ENCODE results near the gene C4orf33.
"Not testable (repeated sequence)": the region's sequence is repeated elsewhere in the genome, so short reads cannot be mapped to it uniquely, and the experiment has no call there.

The C4orf33 gene, protein sequence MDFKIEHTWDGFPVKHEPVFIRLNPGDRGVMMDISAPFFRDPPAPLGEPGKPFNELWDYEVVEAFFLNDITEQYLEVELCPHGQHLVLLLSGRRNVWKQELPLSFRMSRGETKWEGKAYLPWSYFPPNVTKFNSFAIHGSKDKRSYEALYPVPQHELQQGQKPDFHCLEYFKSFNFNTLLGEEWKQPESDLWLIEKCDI

DNA sequence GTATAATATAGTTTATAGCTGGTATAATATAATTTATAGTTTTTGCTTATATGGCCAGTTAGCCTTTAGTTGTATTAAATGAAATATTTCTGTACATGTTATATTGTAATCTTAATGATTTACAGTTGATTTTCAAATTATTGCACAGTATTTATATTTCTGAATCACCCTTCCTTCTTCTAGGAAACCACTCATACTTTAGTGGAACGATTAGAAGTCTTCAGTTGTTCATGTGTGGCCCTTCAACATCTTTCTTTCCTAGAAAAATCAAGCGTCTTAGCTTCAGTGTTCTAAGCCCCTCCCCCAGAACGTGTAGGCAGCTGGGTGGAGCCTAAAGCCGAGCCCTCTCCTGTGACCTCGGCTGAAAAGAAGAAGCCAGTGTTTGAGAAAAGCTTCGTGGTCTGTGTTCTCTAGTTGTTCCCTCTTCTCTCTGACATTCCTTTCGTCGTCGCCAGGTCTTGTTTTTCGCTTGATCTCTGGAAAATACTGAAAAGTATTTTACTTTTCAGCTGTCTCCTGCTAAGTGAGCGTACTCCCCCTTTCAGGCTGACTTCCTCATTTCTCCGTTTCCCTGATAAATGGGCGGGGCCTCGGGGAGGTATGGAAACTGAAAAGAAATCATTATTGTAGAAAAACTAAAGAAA, at the start of gene C4orf33:
C4orf33 (plus strand) TSS at position 342 of the 644 bp plus-strand sequence. CDS start 6,459 bp downstream, outside the sequence.
- DNase-seq (ENCODE audit: low spot score), result peak; percentile 18

DNA sequence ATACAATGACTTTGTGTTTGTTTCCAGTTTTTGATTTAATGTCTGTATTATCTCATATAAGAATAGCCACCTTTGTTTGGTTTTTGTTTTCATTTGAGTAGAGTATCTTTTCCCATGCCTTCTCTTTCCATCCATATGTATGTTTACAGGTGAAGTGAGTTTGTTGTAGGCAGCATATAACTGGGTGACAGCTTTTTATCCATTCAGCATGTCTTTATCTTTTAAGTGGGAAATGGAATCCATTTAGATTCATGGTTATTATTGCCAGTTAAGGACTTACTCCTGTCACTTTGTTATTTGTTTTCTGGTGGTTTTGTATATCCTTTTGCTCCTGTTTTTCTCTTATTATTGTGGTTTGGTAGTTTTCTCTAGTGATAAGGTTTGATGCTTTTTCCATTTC, 36.9 kb upstream of the C4orf33 start:
- DNase-seq (ENCODE audit: low spot score), result no peak

DNA sequence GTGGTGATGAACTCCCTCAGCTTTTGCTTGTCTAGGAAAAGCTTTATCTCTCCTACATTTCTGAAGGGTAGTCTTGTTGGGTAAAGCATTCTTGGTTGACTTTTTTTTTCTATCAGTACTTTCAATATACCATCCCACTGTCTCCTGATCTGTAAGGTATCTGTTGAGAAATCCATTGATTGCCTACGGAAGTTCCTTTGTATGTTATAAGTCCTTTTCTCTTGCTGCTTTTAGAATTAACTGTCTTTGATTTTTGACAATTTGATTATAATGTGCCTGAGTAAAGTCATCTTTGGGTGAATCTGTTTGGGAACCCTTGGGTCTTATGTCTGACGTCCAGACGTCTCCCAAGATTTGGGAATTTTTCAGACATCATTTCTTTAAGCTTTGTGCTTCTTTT, 33.4 kb upstream of the C4orf33 start:
- no peak for DNase-seq (ENCODE audit: low spot score)

DNA sequence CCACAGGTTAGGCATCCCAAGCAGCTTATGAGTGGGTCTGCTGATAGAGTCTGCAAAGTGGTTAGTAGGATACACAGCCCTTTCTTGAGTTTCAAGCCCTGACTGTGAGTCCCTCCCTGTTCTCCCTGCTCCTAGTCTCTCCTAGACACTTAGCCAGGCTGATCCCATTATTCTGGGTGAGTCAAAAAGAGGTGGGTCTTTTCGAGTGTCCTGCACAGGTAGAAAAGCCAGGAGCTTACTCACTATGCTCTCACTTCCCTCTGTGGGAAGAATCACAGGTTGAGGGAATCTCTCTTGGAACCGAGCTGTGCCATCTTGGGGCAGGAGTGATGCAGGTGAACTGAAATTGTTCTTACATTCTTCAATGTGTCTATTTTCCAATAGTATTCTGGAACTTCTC, 32.3 kb upstream of the C4orf33 start:
- no peak for DNase-seq (ENCODE audit: low spot score)

DNA sequence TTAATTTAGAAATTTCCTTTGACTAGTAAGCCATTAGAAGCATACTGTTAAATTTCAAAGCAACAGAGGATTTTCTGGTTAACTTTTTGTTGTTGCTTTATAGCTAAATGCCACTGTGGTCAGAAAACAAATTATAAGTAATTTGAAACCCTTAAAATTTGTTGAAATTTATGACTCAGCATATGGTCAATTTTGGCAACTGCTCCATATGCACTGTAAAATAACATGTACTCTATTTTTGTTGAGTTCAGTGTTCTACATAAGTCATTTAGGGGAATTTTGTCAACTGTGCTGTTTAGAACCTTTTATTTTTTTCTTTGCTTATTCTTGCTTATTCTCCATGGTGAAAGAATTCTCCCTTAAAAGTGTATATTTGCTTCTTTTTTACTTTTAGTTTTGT, 31.2 kb upstream of the C4orf33 start:
- DNase-seq (ENCODE audit: low spot score), result no peak

DNA sequence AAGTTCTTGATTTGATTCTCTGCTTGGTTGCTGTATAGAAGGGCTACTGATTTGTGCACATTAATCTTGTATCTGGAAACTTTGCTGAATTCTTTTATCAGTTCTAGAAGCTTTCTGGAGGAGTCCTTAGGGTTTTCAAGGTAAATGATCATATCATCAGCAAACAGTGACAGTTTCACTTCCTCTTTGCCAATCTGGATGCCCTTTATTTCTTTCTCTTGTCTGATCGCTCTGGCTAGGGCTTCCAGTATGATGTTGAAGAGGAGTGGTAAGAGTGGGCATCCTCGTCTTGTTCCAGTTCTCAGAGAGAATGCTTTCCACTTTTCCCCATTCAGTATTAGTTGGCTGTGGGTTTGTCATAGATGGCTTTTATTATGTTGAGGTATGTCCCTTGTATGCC, 26.4 kb upstream of the C4orf33 start:
- DNase-seq (ENCODE audit: low spot score), result not testable (repeated sequence)

DNA sequence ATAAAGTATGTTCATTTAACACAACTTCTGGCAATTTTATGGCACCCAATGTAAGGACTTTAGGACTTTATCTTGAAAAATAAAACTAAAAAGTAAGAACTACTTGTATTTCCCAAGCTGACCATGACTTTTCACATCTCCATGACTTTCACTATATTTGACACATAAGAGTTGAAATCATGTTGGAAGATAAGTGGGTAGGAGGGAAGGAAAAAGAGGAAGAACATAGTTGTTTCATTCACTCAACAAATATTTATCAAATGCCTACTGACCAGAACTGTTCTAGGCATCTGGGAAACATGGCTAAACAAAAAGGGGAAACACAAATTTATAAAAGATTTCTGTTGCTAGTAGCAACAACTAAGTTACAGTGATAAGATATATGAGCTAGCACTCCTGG, 18.6 kb upstream of the C4orf33 start:
- no peak for DNase-seq (ENCODE audit: low spot score)

DNA sequence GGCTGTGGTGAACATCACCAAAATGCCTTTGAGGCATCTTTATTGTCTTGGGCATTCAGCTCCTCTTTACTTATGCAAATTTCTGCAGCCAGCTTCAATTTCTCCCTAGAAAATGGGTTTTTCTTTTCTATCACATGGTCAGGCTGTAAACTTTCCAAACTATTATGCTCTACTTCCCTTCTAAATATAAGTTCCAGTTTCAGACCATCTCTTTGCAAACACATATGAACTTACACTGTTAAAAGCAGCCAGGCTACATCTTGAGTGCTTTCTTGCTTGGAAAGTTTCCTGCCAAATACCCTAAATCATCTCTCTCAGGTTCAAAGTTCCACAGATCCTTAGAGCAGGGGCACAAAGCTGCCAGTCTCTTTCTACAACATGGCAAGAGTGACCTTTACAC, 15.8 kb upstream of the C4orf33 start:
- DNase-seq (ENCODE audit: low spot score), result no peak

DNA sequence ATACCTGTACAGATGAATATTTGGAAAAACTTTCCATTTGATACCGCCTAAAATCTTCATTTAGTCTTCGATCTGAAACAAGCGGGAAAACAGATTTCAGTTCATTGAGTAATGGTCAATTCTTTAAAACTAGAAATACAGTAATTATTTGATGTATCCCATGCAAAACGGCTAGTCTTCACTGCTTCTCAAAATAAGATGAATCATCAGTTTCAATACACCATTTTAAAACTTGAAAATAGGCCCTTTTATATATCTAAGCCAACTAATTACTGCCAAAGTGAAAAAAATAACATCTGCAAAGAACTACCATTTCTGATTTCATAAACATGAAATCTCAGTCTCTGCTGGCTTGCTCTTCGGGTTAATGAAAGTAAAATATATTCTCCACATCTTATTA, 13.7 kb upstream of the C4orf33 start:
- DNase-seq (ENCODE audit: low spot score), result no peak

DNA sequence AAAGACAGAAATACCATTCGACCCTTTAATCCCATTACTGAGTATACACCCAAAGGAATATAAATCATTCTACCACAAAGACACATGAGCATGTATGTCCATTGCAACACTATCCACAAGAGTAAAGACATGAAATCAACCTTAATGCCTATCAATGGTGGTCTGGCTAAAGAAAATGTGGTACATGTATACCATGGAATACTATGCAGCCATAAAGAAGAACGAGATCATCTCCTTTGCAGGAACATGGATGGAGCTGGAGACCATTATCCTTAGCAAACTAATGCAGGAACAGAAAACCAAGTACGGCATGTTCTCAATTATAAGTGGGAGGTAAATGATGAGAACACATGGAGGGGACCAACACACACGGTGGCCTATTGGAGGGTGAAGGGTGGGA, 10.5 kb upstream of the C4orf33 start:
- no peak for DNase-seq (ENCODE audit: low spot score)

DNA sequence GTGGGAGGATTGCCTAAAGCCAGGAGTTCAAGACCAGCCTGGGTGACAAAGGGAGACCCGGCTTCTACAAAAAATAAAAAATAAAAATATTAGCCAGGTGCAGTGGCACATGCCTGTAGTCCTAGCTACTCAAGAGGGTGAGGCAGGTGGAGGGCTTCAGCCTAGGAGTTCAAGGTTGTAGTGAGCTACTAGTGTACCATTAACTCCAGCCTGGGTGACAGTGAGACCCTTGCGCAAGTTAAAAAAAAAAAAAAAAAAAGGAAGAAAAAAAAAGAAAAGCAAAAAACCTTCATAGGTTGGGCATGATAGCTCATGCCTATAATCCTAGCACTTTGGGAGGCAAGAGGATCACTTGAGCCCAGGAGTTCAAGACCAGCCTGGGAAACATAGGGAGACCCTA, 8.4 kb upstream of the C4orf33 start:
- DNase-seq (ENCODE audit: low spot score), result no peak

DNA sequence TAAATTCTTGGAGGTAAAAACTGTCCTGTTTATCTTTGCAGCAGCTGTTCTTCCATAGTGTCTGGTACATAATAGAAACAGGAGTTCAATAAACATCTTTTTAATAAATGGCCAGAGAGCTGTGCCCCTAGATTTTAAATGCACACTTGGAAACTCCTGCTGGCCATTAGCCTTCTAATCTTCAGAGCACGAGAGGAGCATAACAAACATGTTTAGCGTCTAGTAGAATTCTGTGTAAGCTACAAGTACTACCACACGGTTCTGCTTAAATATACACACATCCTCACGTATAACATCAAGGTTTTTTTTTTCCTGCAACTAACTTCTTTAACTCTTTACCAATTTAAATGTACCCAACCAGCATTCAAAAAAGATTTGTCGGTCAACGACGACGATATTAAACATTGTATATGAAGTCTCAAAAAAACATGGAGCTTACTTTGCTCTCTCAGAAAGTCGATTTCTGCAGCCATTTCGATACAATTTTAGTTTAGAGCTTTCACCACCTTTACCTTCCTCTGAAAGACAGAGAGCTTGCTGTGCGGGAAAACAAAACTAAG, 3.2 kb upstream of the C4orf33 start:
- DNase-seq (ENCODE audit: low spot score), result no peak

DNA sequence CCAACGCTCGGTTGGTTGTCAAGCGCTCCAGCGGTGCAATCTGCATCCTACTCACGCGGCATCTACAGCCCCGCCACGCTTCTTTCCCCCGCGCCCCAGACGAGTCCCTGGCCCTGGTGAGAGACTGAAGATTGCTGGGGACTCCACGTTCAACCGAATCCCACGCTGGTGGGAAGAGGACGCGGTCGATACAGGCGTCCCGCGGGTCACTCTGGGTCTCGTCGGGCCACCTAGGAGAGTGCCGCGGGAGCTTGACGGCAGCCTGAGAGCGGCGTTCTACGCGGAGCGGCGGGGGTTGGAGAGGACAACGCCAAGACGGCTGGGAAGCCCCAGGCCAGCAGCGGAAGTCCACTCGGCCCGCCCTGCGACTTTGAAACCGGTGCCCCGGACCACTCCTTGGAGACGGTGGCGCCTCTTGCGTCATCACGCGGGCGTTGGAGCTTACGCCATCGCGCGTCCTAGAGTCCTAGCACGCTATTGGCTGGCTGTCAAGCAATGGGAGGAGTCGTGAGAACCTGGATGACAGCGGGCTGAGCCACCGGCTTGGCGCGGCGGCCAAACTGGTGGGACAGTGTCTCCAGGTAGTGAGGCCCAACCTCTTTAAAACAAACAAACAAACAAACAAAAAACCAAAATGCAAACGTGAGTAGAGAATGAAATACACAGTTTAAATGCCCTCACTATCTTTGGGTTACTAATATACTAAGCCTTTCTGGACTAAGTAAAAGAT, 2.6 kb upstream of the C4orf33 start, which contains the start of gene SCLT1:
SCLT1 (minus strand) TSS at position 349 of the 730 bp plus-strand sequence. CDS start 436 bp downstream, outside the sequence.
- DNase-seq (ENCODE audit: low spot score), result peak; percentile 33

DNA sequence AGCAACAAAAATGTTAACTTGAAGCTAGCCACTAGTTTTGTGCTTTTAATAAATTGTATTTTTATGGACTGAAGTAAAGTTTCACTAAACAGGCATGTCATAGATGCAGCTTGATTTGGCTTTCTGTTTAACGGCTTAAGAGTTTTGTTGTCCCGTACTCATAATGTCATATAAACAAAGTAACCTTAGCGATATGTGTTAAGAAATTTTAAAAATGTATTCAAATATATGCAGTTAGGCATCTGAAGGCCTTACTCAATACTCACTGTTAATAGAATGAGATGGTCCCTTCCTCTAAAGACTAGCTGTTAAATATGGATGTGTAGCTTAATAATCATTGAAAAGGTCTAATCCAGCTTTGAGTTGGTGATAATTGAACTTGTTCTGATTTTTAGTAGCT, 1.6 kb upstream of the C4orf33 start:
- no peak for DNase-seq (ENCODE audit: low spot score)

DNA sequence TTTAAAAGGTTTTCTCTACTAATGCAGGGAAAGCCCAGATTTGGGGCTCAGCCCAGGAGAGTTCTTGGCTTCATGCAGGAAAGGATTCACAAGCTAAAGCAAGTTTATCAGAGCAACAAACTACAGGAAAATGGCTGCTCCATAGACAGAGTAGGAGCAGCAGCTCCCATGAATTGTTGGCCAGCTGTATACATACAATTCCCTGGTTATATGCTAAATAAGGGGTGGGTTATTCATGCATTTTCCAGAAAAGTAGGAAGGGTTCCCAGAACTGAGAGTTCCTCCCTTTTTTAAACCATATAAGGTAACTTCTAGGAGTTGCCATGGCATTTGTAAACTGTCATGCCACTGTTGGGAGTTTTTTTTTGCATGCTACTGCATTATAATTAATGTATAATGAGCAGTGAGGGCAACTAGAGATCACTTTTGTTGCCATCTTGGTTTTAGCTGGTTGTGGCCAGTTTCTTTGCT, 2.6 kb downstream of the C4orf33 start:
- no peak for DNase-seq (ENCODE audit: low spot score)

DNA sequence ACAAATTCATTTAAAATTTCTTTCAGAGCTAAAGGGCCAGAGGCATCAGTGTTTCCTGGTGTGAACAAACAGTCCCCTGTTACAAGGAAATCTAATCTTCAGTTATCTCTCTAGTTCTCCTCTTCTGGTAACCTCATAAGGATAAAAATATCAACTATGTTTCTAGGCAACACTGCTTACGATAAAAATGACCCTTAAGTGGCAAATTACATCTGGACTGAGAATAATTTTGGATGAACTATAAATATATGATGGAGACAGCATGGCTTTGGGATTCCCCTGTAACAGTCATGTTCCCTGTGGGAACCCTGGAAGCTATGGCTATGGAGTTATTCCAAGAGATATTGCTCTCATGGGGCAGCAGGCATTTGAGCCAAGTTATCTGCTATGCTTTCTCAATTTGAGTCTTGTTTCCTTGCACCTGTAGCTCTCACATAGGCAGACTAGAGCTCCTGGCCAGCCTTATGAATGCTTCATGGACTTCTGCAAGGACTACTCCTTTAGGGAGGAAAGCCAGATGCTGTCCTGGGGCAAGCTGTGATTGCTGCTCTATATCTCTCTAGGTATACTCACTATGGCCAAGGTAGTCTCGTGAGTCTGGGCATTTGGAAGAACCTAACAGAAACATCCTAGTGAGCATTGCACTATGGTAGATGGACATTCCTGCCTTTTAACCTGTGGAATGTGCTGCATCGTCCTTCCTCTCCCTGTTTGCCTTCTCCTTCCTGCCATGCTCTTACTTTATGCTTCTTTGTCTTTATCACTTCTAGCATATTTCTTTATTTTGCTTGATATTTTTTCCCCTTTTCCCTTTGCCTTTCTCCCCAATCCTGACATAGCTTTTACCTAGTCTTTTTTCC, 14.2 kb downstream of the C4orf33 start:
- DNase-seq (ENCODE audit: low spot score), result no peak

DNA sequence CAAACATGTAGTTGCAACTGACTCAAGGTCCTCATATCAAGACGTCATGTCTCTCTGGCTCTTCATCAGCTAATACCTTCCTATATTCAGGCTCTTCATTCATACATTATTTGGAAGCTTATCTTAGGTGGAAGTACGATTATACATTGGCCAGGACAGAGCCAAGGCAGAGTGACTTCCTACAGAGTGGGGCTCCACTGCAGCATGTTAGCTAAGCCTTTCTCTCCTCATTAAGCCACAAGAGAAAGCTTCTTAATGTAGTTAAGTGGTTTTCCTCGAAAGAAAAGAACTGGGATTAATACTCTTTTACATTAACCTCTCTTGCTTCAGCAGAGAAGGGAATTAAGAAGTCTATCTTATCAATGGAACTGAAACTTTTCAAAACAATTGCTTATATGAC, 15.0 kb downstream of the C4orf33 start:
- no peak for DNase-seq (ENCODE audit: low spot score)

DNA sequence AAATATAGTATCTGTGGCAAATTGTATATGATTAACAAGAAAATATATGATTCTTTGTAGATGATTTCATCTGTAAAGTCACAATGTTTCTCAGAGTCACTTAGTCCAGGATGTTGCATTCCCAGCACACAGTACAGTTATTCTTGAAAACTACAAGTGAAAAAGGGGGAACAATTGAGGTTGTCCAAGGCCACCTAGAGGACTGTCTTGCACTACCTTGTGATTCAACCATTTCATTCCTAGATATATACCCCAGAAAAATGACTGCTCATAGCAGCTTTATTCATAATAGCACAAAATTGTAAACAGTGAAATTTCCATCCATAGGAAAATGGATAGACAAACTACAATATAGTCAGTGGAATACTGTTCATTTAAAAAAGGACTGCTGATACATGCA, 16.0 kb downstream of the C4orf33 start:
- DNase-seq (ENCODE audit: low spot score), result no peak

DNA sequence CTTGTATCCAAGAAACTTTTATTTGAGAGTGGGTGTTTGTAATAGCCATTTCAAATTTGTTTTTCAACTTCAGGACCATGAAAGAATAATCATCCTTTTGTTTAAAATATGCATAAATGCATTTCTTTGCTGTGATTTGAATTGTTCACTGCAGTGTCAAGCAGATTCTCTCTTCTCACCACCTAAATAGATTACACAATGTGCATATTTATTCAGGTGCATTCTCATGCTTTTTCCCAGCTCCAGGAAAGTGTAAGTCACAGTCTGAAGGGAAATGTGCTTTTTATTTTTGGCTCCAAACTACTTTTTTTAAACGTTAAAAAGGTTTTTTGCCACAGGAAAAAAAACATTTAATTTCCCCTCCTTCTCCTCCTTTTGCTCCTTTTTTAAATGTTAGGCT, 17.5 kb downstream of the C4orf33 start:
- DNase-seq (ENCODE audit: low spot score), result no peak

DNA sequence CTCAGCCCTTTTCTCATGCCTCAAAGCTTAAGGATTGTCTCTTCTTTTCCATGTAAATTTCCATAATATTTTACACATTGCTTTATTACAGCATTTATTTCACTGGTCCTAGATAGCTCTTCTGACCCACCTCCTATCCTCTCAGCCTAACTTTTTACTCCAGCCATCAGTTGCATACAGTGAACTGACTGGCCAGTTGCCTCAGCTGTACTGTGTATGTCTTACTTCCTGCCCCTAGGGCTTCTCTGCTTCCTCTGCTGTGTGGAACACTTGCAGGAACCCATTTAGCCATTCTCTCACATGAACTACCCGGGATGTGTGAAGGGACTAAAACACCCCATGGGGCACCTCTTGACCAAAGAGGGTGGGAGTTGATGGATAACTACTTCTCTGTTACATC, 18.0 kb downstream of the C4orf33 start:
- no peak for DNase-seq (ENCODE audit: low spot score)

DNA sequence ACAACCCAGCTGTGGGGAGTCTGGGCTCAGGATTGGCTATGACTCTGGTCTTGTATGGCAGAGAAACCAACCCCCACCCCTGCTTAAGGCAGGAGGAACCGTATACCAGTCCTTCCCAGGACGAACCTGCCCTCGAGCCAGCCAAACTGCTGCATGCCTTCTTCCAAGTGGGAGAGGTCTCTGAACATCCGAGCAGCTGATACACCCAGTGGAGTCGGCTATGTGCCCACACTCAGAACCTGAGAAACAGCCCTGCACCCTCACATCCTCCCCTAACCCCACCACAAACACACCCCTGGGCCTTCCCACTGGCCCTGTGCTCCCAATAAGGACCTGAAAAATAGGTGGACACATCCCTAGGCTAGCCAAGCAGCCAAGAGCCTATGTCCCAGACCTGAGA, 21.8 kb downstream of the C4orf33 start:
- no peak for DNase-seq (ENCODE audit: low spot score)

DNA sequence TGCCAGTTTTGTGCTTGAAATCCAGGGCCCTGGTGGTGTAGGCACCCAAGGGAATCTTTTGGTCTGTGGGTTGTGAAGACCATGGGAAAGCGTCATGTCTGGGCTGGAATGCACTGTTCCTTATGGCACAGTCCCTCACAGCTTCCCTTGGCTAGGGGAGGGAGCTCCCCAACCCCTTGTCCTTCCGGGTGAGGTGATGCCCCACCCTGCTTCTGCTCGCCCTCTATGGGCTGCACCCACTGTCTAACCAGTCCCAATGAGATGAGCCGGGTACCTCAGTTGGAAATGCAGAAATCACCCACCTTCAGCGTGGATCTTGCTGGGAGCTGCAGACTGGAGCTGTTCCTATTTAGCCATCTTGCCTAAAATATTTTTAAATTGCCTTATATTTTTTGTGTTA, 30.7 kb downstream of the C4orf33 start:
- DNase-seq (ENCODE audit: low spot score), result not testable (repeated sequence)

All from HuH-7.5 (cell line).